HepG2 (cell line): ENCODE data around the gene FAM117B. TPM values are rescaled to one million over a fixed set of nuclear protein-coding genes. Genes with fewer than 3 reads are reported as not detected.
A peak's percentile ranks its signal among the peaks of the same experiment; 100 is the strongest.

ENCODE experiments used
- DNMT3B ChIP-seq: conservative IDR thresholded peaks from 2 replicates; pipeline ENCODE4 v1.6.1; 2016; ENCODE audit warnings: missing biosample characterization, control low read depth
- E2F1 ChIP-seq: sonication (generic); formaldehyde crosslinking; IDR thresholded peaks from 2 replicates; pipeline ENCODE4 v1.5.0; 2020; ENCODE audit warnings: missing genetic modification reagents
- ETS1 ChIP-seq: sonication (generic); formaldehyde crosslinking; IDR thresholded peaks from 2 replicates; pipeline ENCODE4 v1.4.0; 2020; ENCODE audit warnings: missing genetic modification reagents
- FOXJ3 ChIP-seq: sonication (generic); formaldehyde crosslinking; IDR thresholded peaks from 2 replicates; pipeline ENCODE4 v1.4.0; 2020; ENCODE audit warnings: missing genetic modification reagents, mild to moderate bottlenecking, borderline replicate concordance
- GRHL1 ChIP-seq: sonication (generic); formaldehyde crosslinking; conservative IDR thresholded peaks from 2 replicates; pipeline ENCODE4 v1.8.0; 2022; ENCODE audit warnings: missing genetic modification reagents
- IRX3 ChIP-seq: sonication (generic); formaldehyde crosslinking; IDR thresholded peaks from 2 replicates; pipeline ENCODE4 v1.8.1; 2023; ENCODE audit warnings: mild to moderate bottlenecking, low read depth, missing genetic modification reagents, borderline replicate concordance
- KDM2A ChIP-seq: sonication (generic); formaldehyde crosslinking; IDR thresholded peaks from 2 replicates; pipeline ENCODE4 v1.4.0; 2020; ENCODE audit warnings: low read depth, missing genetic modification reagents, borderline replicate concordance
- PITX1 ChIP-seq: sonication (generic); formaldehyde crosslinking; IDR thresholded peaks from 2 replicates; pipeline ENCODE4 v1.5.1; 2020; ENCODE audit warnings: mild to moderate bottlenecking, missing genetic modification reagents
- SOX6 ChIP-seq, 2 experiments: fragments of 450-650 bp in 1 of 2; sonication (generic) in 1 of 2; formaldehyde crosslinking in 1 of 2; IDR thresholded peaks; 2 replicates each; pipeline versions ENCODE4 v1.4.0 to v1.6.1; 2017 to 2020; ENCODE audit warnings: antibody characterized with exemption in 1 of 2, mild to moderate bottlenecking in 1 of 2, missing genetic modification reagents in 1 of 2
- SP5 ChIP-seq: IDR thresholded peaks from 2 replicates; pipeline ENCODE4 v1.6.1; 2016; ENCODE audit warnings: low read depth, borderline replicate concordance
- STAG1 ChIP-seq: sonication (generic); formaldehyde crosslinking; IDR thresholded peaks from 2 replicates; pipeline ENCODE4 v1.4.0; 2020; ENCODE audit warnings: missing genetic modification reagents
- ZBTB7A ChIP-seq: sonication (generic); formaldehyde crosslinking; IDR thresholded peaks from 2 replicates; pipeline ENCODE4 v1.8.0; 2022; ENCODE audit warnings: mild to moderate bottlenecking, missing genetic modification reagents
- ZFP91 ChIP-seq: sonication (generic); formaldehyde crosslinking; IDR thresholded peaks from 2 replicates; pipeline ENCODE4 v1.9.0; 2022; ENCODE audit warnings: missing genetic modification reagents, mild to moderate bottlenecking, borderline replicate concordance
- ZGPAT ChIP-seq: IDR thresholded peaks from 2 replicates; pipeline ENCODE4 v1.6.1; 2016; ENCODE audit warnings: mild to moderate bottlenecking
- ZNF251 ChIP-seq: sonication (generic); formaldehyde crosslinking; IDR thresholded peaks from 2 replicates; pipeline ENCODE4 v1.9.0; 2021; ENCODE audit warnings: mild to moderate bottlenecking, missing genetic modification reagents
- ZNF33A ChIP-seq: sonication (generic); formaldehyde crosslinking; IDR thresholded peaks from 2 replicates; pipeline ENCODE4 v1.5.1; 2020; ENCODE audit warnings: missing genetic modification reagents, mild to moderate bottlenecking, moderate library complexity, borderline replicate concordance
- ZNF546 ChIP-seq: sonication (generic); formaldehyde crosslinking; conservative IDR thresholded peaks from 2 replicates; pipeline ENCODE4 v1.8.1; 2023; ENCODE audit warnings: mild to moderate bottlenecking, missing genetic modification reagents
- ZNF605 ChIP-seq: sonication (generic); formaldehyde crosslinking; IDR thresholded peaks from 2 replicates; pipeline ENCODE4 v1.8.0; 2022; ENCODE audit warnings: mild to moderate bottlenecking, missing genetic modification reagents
- ZNF784 ChIP-seq: sonication (generic); formaldehyde crosslinking; IDR thresholded peaks from 2 replicates; pipeline ENCODE4 v1.5.1; 2020; ENCODE audit warnings: missing genetic modification reagents, mild to moderate bottlenecking, borderline replicate concordance
- polyA plus RNA-seq, 8 experiments: library from polyadenylated mRNA; depleted of rRNA in 3 of 8; stranded (reverse) in 7 of 8; unstranded in 1 of 8; fragments of >200 nt; fragmentation: Illumina TruSeq in 4 of 8; extraction: Trizol in 4 of 8; gene quantifications; 2 replicates each; pipeline versions ENCODE4 v1.2.1 to v1.2.3, GENCODE V29; 2011 to 2016; ENCODE audit warnings: low read depth in 4 of 8, missing spikeins in 1 of 8, mixed read lengths in 1 of 8; ENCODE audit not compliant: insufficient read depth in 1 of 8
- total RNA-seq, 5 experiments: library from RNA; depleted of rRNA; stranded (reverse); fragments of >200 nt; fragmentation: Illumina TruSeq; extraction: Trizol; gene quantifications; 2 replicates each; pipeline ENCODE4 v1.2.3, GENCODE V29; 2016; ENCODE audit warnings: low read depth in 1 of 5

The FAM117B gene
- total and polyA plus RNA-seq, 2 of the 13 experiments (the other 11 are each of a cell fraction or from before 2014, with no cell fraction given), result 5.8 to 11.0 TPM

- TF ChIP-seq ZFP91 (CRISPR knock-in tag), result peak; percentile 74; the same call in 1 of the 2 replicates
- no peak; the same call in 1 of the 2 replicates for TF ChIP-seq ZNF546 (CRISPR knock-in tag)
- no peak for TF ChIP-seq ZNF251 (CRISPR knock-in tag)
- peak; percentile 95 for TF ChIP-seq SP5 (CRISPR knock-in tag)
- peak; percentile 91 for TF ChIP-seq STAG1 (CRISPR knock-in tag)
- peak; percentile 64; the same call in 1 of the 2 replicates for TF ChIP-seq ZGPAT
- TF ChIP-seq ETS1 (CRISPR knock-in tag), result no peak
- no peak for TF ChIP-seq SOX6 (IDR thresholded peaks at IDR 0.05)
- TF ChIP-seq SOX6 (CRISPR knock-in tag; IDR thresholded peaks at IDR 0.05), result peak; percentile 84
- TF ChIP-seq ZNF605, result peak; percentile 90
- TF ChIP-seq E2F1 (CRISPR knock-in tag), result no peak
- peak; percentile 89; the same call in 1 of the 2 replicates for TF ChIP-seq KDM2A (CRISPR knock-in tag)
- peak; percentile 97 for TF ChIP-seq PITX1 (CRISPR knock-in tag)
- no peak for TF ChIP-seq IRX3 (CRISPR knock-in tag)
- TF ChIP-seq ZNF33A, result no peak
- TF ChIP-seq ZBTB7A, result peak; percentile 87
- peak; percentile 80; the same call in 1 of the 2 replicates for TF ChIP-seq DNMT3B (CRISPR knock-in tag)
- peak; percentile 95; the same call in 1 of the 2 replicates for TF ChIP-seq ZNF784 (CRISPR knock-in tag)
- TF ChIP-seq FOXJ3 (CRISPR knock-in tag), result peak; percentile 75; the same call in 1 of the 2 replicates
- TF ChIP-seq GRHL1, result no peak
Observed at GRCh38 chr2:202588647-202589581, 45.9 kb upstream of the FAM117B start (continued).
